Measurements from ENCODE around the gene C1orf56. TPM values are rescaled to one million over a fixed set of nuclear protein-coding genes. Genes with fewer than 3 reads are reported as not detected.

Gene C1orf56
- total RNA-seq, 3 donors from 2014 or later, result 1.3 to 4.0 (median 1.3) TPM

DNA sequence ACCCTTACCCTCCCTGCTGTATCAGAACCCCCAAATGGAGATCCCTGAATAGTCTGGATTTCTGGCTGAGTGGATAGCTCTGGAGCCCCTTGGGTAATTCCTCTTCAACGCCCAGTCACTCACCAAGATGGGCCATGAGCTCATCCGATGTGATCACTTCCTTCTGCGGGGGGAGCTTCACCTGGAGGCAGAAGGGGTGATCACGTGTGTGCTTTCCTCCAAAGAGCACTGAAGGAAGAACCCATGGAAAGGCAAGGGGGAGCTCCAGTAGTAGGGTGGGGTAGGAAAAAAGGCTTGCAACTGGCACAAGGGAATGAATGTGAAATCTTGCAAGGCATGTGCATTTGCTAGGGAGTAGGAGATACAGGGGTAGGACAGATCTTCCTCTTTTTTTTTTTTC lies 45.9 kb upstream of the C1orf56 start:
- ATAC-seq, result no peak
- Histone ChIP-seq H3K36me3 (ENCODE audit: low read depth) (peaks cover 9% of the 10 kb centered on the region), H3K9me3 (no peaks in the 10 kb centered on the region), H3K4me1 (ENCODE audit: low read depth) (peaks cover 21% of the 10 kb centered on the region), H3K4me3 (no peak overlapping the region)
- no peak for DNase-seq
- intact Hi-C loops (cut with DNase I, micrococcal nuclease), result loop anchor here in 1 of 2 donors (10.0 kb wide), 1 partner anchor 53 kb away; the partner anchor contains the start of gene CDC42SE1
- TF ChIP-seq, protein P1, sequence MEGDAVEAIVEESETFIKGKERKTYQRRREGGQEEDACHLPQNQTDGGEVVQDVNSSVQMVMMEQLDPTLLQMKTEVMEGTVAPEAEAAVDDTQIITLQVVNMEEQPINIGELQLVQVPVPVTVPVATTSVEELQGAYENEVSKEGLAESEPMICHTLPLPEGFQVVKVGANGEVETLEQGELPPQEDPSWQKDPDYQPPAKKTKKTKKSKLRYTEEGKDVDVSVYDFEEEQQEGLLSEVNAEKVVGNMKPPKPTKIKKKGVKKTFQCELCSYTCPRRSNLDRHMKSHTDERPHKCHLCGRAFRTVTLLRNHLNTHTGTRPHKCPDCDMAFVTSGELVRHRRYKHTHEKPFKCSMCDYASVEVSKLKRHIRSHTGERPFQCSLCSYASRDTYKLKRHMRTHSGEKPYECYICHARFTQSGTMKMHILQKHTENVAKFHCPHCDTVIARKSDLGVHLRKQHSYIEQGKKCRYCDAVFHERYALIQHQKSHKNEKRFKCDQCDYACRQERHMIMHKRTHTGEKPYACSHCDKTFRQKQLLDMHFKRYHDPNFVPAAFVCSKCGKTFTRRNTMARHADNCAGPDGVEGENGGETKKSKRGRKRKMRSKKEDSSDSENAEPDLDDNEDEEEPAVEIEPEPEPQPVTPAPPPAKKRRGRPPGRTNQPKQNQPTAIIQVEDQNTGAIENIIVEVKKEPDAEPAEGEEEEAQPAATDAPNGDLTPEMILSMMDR (IDR thresholded peaks at IDR 0.05), result no peak

DNA sequence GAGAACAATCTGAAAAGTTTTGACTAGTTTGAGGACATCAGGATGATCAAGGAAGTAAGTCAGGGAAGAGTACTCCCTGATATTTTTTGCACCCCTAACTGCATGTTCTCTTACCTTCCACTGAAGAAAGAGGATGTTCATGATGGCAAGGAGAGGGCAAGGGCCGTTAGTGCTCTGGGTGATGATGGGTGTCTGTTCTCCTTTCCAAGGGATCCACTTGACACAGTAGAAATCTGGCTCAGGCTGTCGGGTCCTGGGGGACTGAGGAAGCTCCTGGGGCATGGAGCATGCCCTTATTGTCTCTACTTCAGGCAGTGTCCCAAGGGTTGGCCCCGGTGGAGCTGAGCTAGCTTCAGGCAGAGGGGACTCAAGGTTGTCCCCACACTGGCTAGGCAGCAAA lies 45.5 kb upstream of the C1orf56 start:
- TF ChIP-seq, protein P1 (IDR thresholded peaks at IDR 0.05), result no peak
- Histone ChIP-seq H3K4me3 (no peak overlapping the region), H3K36me3 (ENCODE audit: low read depth) (peaks cover 9% of the 10 kb centered on the region), H3K9me3 (no peaks in the 10 kb centered on the region), H3K4me1 (ENCODE audit: low read depth) (peaks cover 25% of the 10 kb centered on the region)
- DNase-seq (no peak), ATAC-seq (no peak)
- intact Hi-C loops (cut with DNase I, micrococcal nuclease), result loop anchor here in 1 of 2 donors (10.0 kb wide), 1 partner anchor 53 kb away; the partner anchor contains the start of gene CDC42SE1

DNA sequence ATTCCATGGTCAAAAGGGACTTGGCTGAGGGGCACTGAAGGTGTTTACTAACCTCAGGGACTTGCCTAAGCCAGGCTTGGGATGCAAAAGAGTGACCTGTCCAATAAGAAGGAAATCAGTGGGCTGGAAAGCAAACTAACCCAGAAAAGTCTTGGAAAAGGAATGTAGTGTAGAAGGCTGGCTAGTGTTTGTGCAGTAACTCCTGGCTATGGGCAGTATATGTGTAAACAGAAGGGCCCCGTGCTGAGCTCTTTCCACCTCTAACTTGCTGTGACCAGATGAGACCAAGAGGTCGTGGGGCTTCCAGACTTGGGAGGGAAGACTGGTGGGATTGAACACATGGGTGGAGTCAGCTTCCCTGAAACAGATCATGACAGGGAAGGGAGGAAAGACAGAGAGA lies 44.9 kb upstream of the C1orf56 start:
- no peak for DNase-seq
- H3K4me1 ChIP-seq (ENCODE audit: low read depth), result peaks cover 30% of the 10 kb centered on the region
- intact Hi-C loops (cut with DNase I, micrococcal nuclease), result loop anchor here in 1 of 2 donors (10.0 kb wide), 1 partner anchor 52 kb away; the partner anchor contains the start of gene CDC42SE1
- no peaks in the 10 kb centered on the region for H3K9me3 ChIP-seq
- TF ChIP-seq, protein P1 (IDR thresholded peaks at IDR 0.05), result no peak
- ATAC-seq, result no peak
- H3K4me3 ChIP-seq, result no peak overlapping the region
- peaks cover 5% of the 10 kb centered on the region for H3K36me3 ChIP-seq (ENCODE audit: low read depth)

DNA sequence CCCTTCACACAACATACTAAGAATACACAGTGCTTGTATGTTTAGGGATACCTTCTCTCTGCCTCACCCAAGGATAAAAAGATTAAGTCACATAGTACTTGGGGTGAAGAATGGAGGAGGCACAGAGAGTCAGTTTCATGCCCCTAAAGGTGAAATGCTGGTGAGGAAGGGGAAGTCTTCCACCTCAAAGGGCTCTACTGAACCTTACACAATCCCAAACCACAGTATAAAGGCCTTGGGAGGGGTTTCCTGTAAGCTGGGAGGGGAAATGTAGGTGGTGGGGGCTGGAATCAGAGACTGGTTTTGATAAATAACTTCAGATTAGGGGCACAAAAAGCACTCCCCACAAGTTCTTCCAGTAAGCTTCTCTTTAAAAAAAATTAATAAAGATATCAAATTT lies 44.4 kb upstream of the C1orf56 start:
- DNase-seq, result no peak
- no peaks in the 10 kb centered on the region for H3K9me3 ChIP-seq
- H3K4me1 ChIP-seq (ENCODE audit: low read depth), result peaks cover 33% of the 10 kb centered on the region
- no peak overlapping the region for H3K4me3 ChIP-seq
- H3K36me3 ChIP-seq (ENCODE audit: low read depth), result peaks cover 5% of the 10 kb centered on the region
- no peak for ATAC-seq
- TF ChIP-seq, protein P1 (IDR thresholded peaks at IDR 0.05), result no peak
- intact Hi-C loops (cut with DNase I, micrococcal nuclease), result loop anchor here in 1 of 2 donors (10.0 kb wide), 1 partner anchor 52 kb away; the partner anchor contains the start of gene CDC42SE1

DNA sequence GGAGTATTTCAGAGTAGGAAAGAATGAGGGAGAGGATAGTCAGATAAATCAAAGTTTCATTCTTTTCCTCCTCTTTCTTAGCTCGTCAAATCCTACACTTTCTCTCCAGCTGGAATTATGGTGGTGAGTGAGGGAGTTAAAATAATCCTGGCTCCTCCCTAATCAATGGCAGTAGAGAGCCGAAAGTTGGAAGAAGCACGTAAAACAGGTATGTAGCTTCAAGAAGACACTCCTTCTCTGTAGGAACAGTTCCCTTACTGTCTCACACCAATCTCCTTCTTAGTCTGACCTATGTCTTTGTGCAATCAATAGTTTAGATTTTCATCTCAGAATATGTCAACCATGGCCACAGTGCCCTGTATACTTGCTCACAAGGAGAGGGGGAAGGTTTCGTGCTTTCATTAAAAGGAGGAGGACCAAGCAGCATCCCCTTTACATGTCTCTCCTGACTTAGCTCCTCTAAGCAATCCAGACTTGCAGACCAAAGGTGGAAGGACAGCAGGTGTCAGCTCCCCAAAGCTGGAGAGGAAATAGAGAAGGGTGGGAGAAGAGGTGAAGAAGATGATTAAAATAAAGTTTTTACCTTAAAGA lies 41.7 kb upstream of the C1orf56 start:
- no peak for DNase-seq
- intact Hi-C loops (cut with DNase I, micrococcal nuclease), result loop anchor here in 1 of 2 donors (10.0 kb wide), 1 partner anchor 49 kb away; the partner anchor contains the start of gene CDC42SE1
- H3K4me1 ChIP-seq (ENCODE audit: low read depth), result peaks cover 46% of the 10 kb centered on the region

More for the DNA sequence above, 41.7 kb upstream of the C1orf56 start:
- TF ChIP-seq, protein P1 (IDR thresholded peaks at IDR 0.05), result no peak
- peak; percentile 0 for ATAC-seq
- Histone ChIP-seq H3K36me3 (ENCODE audit: low read depth) (no peaks in the 10 kb centered on the region), H3K4me3 (peak overlapping the region; percentile 48), H3K9me3 (no peaks in the 10 kb centered on the region)
